Islet of Langerhans (tissue), 1 donor: ENCODE data around the gene RAP1GDS1.
"Not testable (repeated sequence)": the region's sequence is repeated elsewhere in the genome, so short reads cannot be mapped to it uniquely, and the experiment has no call there.

Experiments
- FAIRE-seq: peaks from one replicate; lab custom pipeline; 2011; peaks lifted over from hg19 to GRCh38; lab: Jason Lieb, UNC

The RAP1GDS1 gene

GRCh38 chr4:98260579-98261404 lies at the start of gene RAP1GDS1:
Gene RAP1GDS1 (plus strand): TSS chr4:98261384. CDS start chr4:98261566, 182 bp downstream.
- no peak for FAIRE-seq

DNA sequence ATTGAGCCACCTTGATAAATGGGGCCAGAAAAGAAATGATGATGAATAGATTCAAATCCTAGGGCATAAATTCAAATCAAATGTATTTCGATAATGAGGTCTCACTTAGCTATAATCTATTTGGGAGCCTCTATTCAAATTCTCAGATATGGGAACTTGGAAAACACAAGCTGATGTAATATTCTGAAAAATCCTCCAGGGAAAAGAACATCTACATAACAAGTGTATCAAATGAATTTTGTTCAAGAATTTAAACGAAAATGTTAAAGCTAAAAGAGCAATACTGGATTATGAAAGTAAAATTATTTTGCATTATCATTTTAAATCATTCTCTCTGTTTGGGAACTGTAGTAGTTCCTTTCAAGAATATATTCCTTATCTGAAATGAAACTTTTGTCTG lies 38.9 kb upstream of the RAP1GDS1 start:
- no peak for FAIRE-seq

DNA sequence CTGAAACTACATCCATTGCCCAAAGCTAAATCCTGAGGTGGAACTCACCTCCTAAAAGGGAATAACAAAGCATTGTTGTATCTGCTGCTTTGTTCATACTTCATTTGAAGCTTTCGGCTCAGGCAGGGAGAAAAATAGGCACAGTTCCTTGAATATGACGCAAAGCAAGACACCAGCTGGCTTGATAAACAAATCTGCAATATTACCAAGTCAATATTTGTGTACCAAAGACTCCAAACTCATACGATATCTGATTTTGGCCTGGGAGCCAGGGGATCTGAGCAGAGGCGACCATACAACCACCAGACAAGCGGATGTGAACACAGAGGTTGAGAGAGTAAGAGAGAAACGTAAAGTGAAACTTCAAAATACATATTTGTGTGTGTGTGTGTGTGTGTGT lies 34.8 kb upstream of the RAP1GDS1 start:
- no peak for FAIRE-seq

- FAIRE-seq, result no peak
Observed at GRCh38 chr4:98230961-98231360, 30.2 kb upstream of the RAP1GDS1 start.

- no peak for FAIRE-seq
Observed at GRCh38 chr4:98232202-98232601, 29.0 kb upstream of the RAP1GDS1 start.

DNA sequence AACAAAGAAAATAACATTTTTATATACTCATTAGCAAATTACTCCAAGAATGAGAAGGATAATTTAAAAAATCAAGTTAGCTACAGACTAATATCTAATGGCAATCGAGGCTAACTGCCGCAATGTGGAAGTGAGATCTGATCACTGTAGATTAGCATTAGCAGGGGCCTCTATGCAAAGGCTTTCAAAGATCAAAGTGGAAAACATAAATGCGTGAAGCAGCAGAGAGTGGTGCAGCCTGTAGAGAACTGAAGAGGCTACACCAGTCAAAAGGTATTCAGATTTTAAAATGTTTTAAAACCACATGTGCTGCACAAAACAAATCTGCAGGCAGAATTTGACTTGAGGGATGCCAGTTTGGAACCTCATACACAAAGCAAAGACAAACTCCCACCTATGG lies 24.0 kb upstream of the RAP1GDS1 start:
- FAIRE-seq, result no peak

GRCh38 chr4:98242063-98242462 lies 19.1 kb upstream of the RAP1GDS1 start:
- no peak for FAIRE-seq

DNA sequence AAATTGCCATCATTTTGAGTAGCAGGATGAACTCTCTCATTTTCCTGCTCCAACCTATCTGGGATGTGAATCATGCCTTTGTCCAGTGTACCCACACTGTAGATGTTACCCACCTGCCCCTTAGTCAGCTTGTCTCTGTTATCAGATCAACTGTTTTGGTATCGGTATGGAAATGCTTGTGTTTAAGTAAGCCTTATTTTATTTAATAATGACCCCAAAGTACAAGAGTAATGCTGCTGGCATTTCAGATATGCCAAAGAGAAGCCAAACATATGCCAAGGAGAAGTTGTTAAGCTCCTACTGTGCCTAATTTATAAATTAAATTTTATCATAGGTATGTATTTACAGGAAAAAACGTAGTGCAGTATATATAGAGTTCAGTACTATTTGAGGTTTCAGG lies 18.6 kb upstream of the RAP1GDS1 start:
- no peak for FAIRE-seq

DNA sequence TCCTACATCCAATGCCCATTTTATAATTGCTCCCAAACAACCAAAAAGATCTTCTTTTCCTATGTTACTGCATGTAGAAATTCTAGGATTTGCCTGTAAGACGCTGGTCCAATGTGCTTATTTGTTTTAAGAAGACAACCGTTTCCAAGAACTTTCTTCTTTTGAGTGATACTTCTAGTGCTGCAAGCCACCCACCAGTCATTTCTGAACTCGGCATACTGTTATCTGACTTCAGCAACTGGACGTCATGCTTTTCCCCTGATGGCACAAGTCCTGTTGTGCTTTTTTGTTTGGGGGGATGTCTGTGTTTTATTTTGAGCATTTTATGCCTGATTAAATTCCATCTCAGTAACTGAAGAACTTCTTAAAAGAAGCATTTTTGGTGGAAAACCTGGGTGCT lies 16.0 kb upstream of the RAP1GDS1 start:
- no peak for FAIRE-seq

GRCh38 chr4:98248934-98249333 lies 12.2 kb upstream of the RAP1GDS1 start:
- no peak for FAIRE-seq

DNA sequence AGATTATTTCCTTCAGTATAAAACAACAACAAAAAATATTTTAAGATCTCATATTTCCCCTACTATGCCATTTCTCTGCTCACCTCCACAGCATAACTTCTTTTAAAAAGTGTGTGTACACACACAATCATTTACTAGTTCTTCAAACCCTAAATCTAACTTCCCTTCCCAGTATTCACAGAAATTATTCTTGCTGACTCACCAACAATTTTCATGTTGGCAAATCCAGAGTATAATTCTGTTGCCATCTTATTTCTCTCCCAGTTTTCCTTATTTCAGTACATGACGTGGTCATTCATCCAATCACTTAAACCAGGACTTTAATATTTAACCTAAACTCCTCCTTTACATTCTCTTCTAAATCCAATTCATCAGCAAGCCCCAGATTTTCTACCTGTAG lies 11.4 kb upstream of the RAP1GDS1 start:
- no peak for FAIRE-seq

DNA sequence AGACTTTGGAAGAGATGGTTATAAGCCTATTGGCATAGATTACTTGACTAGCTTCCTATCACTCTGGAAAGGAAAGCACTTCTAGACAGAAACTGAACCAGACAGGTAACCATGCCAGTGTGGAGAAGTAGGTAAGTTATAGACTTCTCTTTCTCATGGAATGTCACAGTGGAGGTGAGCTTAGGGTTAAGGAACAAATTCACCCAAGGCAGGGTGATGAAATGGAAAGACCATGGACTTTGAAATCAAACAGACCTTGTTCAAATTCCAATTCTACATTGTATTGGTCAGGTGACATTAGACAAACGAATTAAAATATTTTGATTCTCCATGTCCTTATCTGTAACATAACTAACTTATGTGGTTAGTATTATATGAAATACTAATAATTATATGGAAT lies 7.7 kb upstream of the RAP1GDS1 start:
- FAIRE-seq, result no peak

- no peak for FAIRE-seq
Observed at GRCh38 chr4:98260047-98260578, 1.1 kb upstream of the RAP1GDS1 start.

GRCh38 chr4:98261405-98262291 lies 464 bp downstream of the RAP1GDS1 start:
- no peak for FAIRE-seq

DNA sequence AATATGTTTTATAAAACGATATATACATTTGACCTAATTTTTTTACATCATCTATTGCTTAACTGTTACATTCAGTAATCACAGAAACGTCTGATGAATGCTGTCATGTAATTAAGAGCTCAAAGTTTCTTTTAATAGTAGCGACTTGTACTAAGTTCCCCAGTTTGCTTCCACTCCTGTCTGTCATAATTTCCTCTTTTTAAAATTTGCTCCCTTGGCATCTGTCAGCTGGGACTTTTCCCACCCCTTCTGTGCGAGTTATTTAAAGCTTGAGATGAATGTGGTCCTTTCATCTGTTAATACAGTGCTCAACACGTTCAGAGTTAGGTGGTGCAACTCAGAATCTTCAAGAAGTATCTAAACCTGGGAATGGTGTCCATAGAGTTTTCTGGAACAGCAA lies 1.2 kb downstream of the RAP1GDS1 start:
- no peak for FAIRE-seq

GRCh38 chr4:98267498-98267897 lies 6.3 kb downstream of the RAP1GDS1 start:
- no peak for FAIRE-seq

- no peak for FAIRE-seq
Observed at GRCh38 chr4:98275145-98275544, 14.0 kb downstream of the RAP1GDS1 start.

GRCh38 chr4:98283219-98284189 lies 22.3 kb downstream of the RAP1GDS1 start:
- no peak for FAIRE-seq

DNA sequence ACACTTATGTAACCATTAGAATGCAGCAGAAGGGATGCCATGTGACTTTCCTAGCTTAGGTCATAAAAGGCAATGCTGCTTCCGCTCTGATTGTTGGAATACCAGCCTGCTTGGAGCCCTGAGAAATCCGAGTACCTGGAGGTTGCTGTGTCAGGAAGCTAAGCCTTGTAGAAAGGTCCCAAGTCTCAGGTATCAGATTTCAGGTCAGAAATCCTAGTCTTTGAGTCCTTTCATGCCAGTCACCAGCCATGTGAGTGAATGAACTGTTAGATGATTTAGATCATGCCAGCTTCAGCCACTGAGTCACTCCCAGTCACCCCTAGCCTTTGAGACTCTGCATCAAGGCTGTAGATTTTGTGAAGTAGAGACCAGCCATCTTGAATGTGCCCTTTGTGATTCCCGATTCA lies 23.5 kb downstream of the RAP1GDS1 start:
- no peak for FAIRE-seq

DNA sequence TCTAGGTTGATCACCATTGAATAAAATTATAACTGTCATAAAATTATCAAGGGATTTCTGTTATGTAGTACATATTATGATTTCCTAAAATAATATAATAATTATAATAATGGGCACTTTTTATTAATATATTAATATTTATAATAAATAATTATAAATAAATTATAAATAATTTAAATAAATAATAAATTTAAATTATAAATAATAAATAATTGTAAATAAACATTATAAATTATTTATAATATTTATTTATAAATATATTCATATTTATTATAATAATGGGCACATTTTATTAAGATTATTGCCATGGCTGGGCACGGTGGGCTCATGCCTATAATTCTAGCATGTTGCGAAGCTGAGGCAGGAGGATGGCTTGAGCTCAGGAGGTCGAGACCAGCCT lies 24.5 kb downstream of the RAP1GDS1 start:
- no peak for FAIRE-seq

- no peak for FAIRE-seq
Observed at GRCh38 chr4:98287328-98287727, 26.1 kb downstream of the RAP1GDS1 start.

DNA sequence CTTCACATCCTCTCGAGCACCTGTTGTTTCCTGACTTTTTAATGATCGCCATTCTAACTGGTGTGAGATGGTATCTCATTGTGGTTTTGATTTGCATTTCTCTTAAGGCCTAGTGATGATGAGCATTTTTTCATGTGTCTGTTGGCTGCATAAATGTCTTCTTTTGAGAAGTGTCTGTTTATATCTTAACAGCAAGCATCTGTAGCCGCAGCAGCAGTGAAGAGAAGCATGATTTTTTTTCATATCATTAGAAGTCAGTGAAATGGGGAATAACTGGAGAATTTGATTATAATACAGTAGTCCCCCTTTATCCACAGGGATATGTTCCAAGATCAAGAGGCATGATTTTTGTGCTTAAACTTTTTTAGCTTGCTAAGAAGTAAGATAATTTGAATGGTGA lies 27.5 kb downstream of the RAP1GDS1 start:
- not testable (repeated sequence) for FAIRE-seq
